Measurements from ENCODE around the gene ARHGAP6. TPM values are rescaled to one million over a fixed set of nuclear protein-coding genes. Genes with fewer than 3 reads are reported as not detected.

ARHGAP6 gene
- total and polyA plus RNA-seq, 2 of the 4 experiments (the other 2 are of a cell fraction): 1.4 to 1.8 TPM

- Histone ChIP-seq H3K79me1 (ENCODE audit: low read depth in 1 of 2, low read length in 2 of 2) (no peaks in the 10 kb centered on the region), H3K4me2 (ENCODE audit: low read depth, low read length) (no peak overlapping the region), H3K14ac (replicated peaks; ENCODE audit: low read depth, low read length) (no peak overlapping the region), H3K27ac (ENCODE audit: insufficient read depth, low read length) (no peak overlapping the region), H2BK20ac (ENCODE audit: low read depth, low read length) (no peak overlapping the region), H4K91ac (ENCODE audit: insufficient read depth, low read depth, low read length) (0 out of 2 replicates have a peak overlapping the region, but pooled peaks have one; percentile 32), H3K4me1 (ENCODE audit: control insufficient read depth, insufficient read depth, low read length) (peaks cover 2% of the 10 kb centered on the region; the same call in 1 of the 2 replicates), H2BK120ac (ENCODE audit: low read depth, low read length) (no peak overlapping the region), H3K18ac (ENCODE audit: low read depth, low read length) (peak overlapping the region; percentile 81), H3K9me1 (ENCODE audit: insufficient read depth, low read length) (no peaks in the 10 kb centered on the region), H2BK5ac (ENCODE audit: low read depth, low read length, poor library complexity, severe bottlenecking) (no peak overlapping the region), H4K20me1 (ENCODE audit: insufficient read depth, low read length) (no peaks in the 10 kb centered on the region), H4K8ac (ENCODE audit: low read depth in 2 of 2, low read length in 2 of 2) (no peak overlapping the region), H3K23ac (ENCODE audit: low read depth, low read length) (no peak overlapping the region), H2AK5ac (ENCODE audit: low read depth, low read length) (no peak overlapping the region), H2AK9ac (replicated peaks; ENCODE audit: low read depth, low read length, poor library complexity) (no peak overlapping the region), H3K9ac (ENCODE audit: low read depth, low read length) (no peak overlapping the region), H4K5ac (ENCODE audit: low read depth, low read length) (peak overlapping the region; percentile 87), H3K36me3 (ENCODE audit: control insufficient read depth, insufficient read depth, low read length) (no peaks in the 10 kb centered on the region), H3K27me3 (ENCODE audit: control insufficient read depth, insufficient read depth, low read length) (no peaks in the 10 kb centered on the region), H3K4ac (ENCODE audit: low read depth, low read length) (no peak overlapping the region), H2AFZ (replicated peaks; ENCODE audit: low read length, poor library complexity) (no peak overlapping the region), H3K56ac (ENCODE audit: extremely low read depth, insufficient read depth, low read length) (no peak overlapping the region), H3K4me3 (ENCODE audit: insufficient read depth, low read depth, low read length) (no peak overlapping the region), H3K9me3 (ENCODE audit: control insufficient read depth, insufficient read depth, low read length) (no peaks in the 10 kb centered on the region), H2BK15ac (ENCODE audit: low read depth, low read length) (no peak overlapping the region)
- intact Hi-C loops (cut with micrococcal nuclease): no loop called here
- DNase-seq (peak; percentile 37), ATAC-seq (ENCODE audit: low read depth) (peak; percentile 54)
- TF ChIP-seq POLR2A (IDR thresholded peaks at IDR 0.05; ENCODE audit: low read depth, low read length) (no peak), RAD21 (IDR thresholded peaks at IDR 0.05; ENCODE audit: low read length) (no peak), USF2 (IDR thresholded peaks at IDR 0.05; ENCODE audit: low read depth, low read length) (no peak), CTCF (conservative IDR thresholded peaks at IDR 0.05; ENCODE audit: low read depth, low read length) (no peak), RFX5 (IDR thresholded peaks at IDR 0.05; ENCODE audit: low read depth, low read length) (no peak), MAFK (IDR thresholded peaks at IDR 0.05; ENCODE audit: low read depth, low read length) (no peak), BHLHE40 (IDR thresholded peaks at IDR 0.05; ENCODE audit: low read depth, low read length) (no peak), CEBPB (IDR thresholded peaks at IDR 0.05; ENCODE audit: low read depth, low read length) (no peak)
- dilution Hi-C loops (cut with HindIII; ENCODE audit: low sequenced_read_pairs, unreplicated experiment): no loop called here
- no TSS peak for BruUV-seq (replicated peaks)
- in situ Hi-C loops (cut with MboI; ENCODE audit: low sequenced_read_pairs): no loop called here
- POLR2A ChIA-PET (ENCODE audit: unreplicated experiment): no interaction called here
- WGBS, 2 experiments (ENCODE audit: extremely low coverage in 2 of 2, insufficient read length in 1 of 2): no CpG with 5 or more reads among the region's 3 CpGs
- CTCF ChIA-PET: interaction anchor here (0.6 kb wide), 1 partner anchor 27 kb away, joined by 4 read pairs; no protein-coding TSS in a partner anchor
Measured at GRCh38 chrX:11481035-11481434, 184.7 kb downstream of the ARHGAP6 start.
